Retinal pigment epithelial cell (primary cell): ENCODE measurements around the gene LAMP2.

Source experiments
- DNase-seq: peaks from one replicate; pipeline ENCODE4 v3.0.0-alpha.2; 2010; ENCODE audit warnings: low read depth
- H3K4me3 ChIP-seq: 2 replicates; pipeline ENCODE4 v1.5.1; 2011; ENCODE audit warnings: mild to moderate bottlenecking, low read length, control low read depth, moderate library complexity
- TF ChIP-seq, protein P1 (sequence below): conservative IDR thresholded peaks from 2 replicates; pipeline ENCODE4 v1.5.1; 2011; ENCODE audit warnings: low read depth, low read length, control low read depth, inconsistent platforms

The LAMP2 gene

DNA sequence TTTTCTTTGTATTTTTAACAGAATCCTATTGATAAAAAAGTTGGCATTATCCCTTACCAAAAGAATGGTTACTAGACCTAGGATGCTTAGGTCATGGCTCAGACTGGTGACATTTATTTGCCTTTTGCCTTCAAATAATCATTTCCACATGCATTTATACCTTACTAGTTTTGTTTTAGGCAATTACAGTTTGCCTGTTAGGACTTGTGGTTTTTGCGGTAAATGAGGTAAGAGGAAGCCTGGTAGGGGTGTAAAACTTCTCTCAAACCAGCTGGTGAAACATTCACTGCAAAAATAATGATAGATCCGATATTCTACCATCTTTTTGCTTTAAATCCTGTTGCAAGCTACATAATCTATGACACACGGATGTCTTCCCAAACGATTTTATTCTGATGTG lies 12.1 kb downstream of the LAMP2 start:
- H3K4me3 ChIP-seq: no peak overlapping the region
- TF ChIP-seq, protein P1, sequence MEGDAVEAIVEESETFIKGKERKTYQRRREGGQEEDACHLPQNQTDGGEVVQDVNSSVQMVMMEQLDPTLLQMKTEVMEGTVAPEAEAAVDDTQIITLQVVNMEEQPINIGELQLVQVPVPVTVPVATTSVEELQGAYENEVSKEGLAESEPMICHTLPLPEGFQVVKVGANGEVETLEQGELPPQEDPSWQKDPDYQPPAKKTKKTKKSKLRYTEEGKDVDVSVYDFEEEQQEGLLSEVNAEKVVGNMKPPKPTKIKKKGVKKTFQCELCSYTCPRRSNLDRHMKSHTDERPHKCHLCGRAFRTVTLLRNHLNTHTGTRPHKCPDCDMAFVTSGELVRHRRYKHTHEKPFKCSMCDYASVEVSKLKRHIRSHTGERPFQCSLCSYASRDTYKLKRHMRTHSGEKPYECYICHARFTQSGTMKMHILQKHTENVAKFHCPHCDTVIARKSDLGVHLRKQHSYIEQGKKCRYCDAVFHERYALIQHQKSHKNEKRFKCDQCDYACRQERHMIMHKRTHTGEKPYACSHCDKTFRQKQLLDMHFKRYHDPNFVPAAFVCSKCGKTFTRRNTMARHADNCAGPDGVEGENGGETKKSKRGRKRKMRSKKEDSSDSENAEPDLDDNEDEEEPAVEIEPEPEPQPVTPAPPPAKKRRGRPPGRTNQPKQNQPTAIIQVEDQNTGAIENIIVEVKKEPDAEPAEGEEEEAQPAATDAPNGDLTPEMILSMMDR: no peak
- no peak for DNase-seq

- TF ChIP-seq, protein P1: no peak
- H3K4me3 ChIP-seq: no peak overlapping the region
- no peak for DNase-seq
Observed at GRCh38 chrX:120453985-120454384, 15.1 kb downstream of the LAMP2 start.

GRCh38 chrX:120452131-120452530 lies 17.0 kb downstream of the LAMP2 start:
- TF ChIP-seq, protein P1: peak; percentile 61
- H3K4me3 ChIP-seq: no peak overlapping the region
- DNase-seq: no peak

- TF ChIP-seq, protein P1: peak; percentile 40
- no peak for DNase-seq
- no peak overlapping the region for H3K4me3 ChIP-seq
Observed at GRCh38 chrX:120450163-120450562, 18.9 kb downstream of the LAMP2 start.

DNA sequence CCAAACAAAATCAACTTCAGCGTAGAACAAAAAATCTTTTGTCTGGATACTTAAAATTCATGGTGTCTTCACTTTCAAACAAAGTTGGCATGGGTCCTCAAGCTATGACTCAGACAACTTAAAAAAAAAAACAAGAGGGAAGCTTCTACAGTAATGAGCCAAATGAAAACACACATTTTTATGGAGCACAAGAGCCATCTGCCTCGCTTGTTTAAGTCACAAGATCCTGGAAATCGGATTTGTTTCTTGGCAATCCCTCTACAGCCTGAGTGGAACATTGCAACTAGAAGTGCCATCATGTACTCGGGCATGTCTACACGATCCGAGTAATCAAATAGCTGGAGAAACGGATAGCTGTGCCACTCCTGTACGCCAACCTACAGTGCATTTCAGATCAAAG lies 22.6 kb downstream of the LAMP2 start:
- peak; percentile 46 for DNase-seq
- TF ChIP-seq, protein P1: no peak
- no peak overlapping the region for H3K4me3 ChIP-seq

GRCh38 chrX:120439921-120440320 lies 29.2 kb downstream of the LAMP2 start:
- no peak overlapping the region for H3K4me3 ChIP-seq
- TF ChIP-seq, protein P1: no peak
- no peak for DNase-seq

DNA sequence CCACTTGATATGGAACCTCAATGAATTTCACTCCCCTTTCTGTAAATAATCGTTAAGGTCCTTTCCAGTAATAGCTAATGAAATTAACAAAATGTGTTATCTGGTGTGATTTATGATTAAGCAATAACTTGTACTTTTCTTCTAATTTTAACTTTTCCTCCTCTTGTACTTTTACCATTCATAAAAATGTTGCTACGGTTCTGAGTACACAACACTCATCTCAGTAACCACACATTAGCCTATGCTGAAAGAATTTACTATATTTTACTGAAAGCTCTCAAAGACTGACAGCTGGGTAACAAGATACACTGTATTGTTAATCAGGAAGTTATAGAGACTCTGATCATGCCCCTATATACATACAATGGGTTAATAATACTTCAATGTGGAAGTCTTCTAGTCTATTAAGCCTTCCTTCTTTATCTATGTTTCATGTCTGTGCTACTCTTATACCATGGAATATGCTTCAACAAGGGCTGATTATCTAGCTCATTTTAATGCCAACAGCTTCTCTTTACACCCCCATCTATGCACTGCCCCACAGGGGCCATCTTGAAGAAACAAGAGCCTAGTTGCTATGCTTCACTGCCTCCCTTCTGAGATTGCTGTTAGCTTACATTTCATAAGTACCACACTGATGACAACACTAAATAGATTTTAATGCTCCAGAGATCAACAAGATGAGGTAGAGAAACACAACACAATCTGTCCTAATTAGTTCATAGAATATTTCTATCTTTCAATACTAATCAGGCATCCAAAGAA lies 39.1 kb downstream of the LAMP2 start:
- no peak overlapping the region for H3K4me3 ChIP-seq
- TF ChIP-seq, protein P1: no peak
- DNase-seq: no peak
